Heart left ventricle (tissue), 16 donors: ENCODE measurements around the gene P2RX6. TPM values are rescaled to one million over a fixed set of nuclear protein-coding genes. Genes with fewer than 3 reads are reported as not detected.
A peak's percentile ranks its signal among the peaks of the same experiment; 100 is the strongest.

ENCODE experiments used
- ATAC-seq, 4 donors: fragments of 200-7000 bp; cut with Tn5 transposase; one replicate each; pipeline ENCODE4 v1.9.1; 2020 to 2022; ENCODE audit warnings: moderate library complexity in 4 of 4, mild to moderate bottlenecking in 3 of 4, moderate number of reproducible peaks in 1 of 4
- DNase-seq, 5 donors: peaks; one replicate each; pipeline ENCODE4 v3.0.0-alpha.2; 2020
- H3K27ac ChIP-seq, 12 donors: fragments of 200-600 bp; sonication (generic) in 4 of 12; one replicate each; pipeline versions ENCODE4 v1.5.0 to v1.8.0; 2016 to 2022; ENCODE audit warnings: mild to moderate bottlenecking in 2 of 12
- H3K27me3 ChIP-seq, 9 donors: fragments of 200-600 bp; sonication (generic) in 2 of 9; one replicate each; pipeline versions ENCODE4 v1.5.1 to v1.8.0; 2016 to 2022; ENCODE audit warnings: mild to moderate bottlenecking in 3 of 9
- H3K36me3 ChIP-seq, 9 donors: fragments of 200-600 bp; sonication (generic) in 2 of 9; one replicate each; pipeline versions ENCODE4 v1.5.0 to v1.8.0; 2018 to 2022; ENCODE audit warnings: mild to moderate bottlenecking in 2 of 9
- H3K4me1 ChIP-seq, 12 donors: fragments of 200-600 bp; sonication (generic) in 4 of 12; one replicate each; pipeline versions ENCODE4 v1.5.0 to v1.8.0; 2016 to 2022; ENCODE audit warnings: mild to moderate bottlenecking in 3 of 12
- H3K4me3 ChIP-seq, 12 donors: fragments of 200-600 bp; sonication (generic) in 4 of 12; one replicate each; pipeline versions ENCODE4 v1.5.0 to v1.8.0; 2017 to 2022; ENCODE audit warnings: mild to moderate bottlenecking in 9 of 12, moderate library complexity in 4 of 12
- H3K9me3 ChIP-seq, 12 donors: fragments of 200-600 bp; sonication (generic) in 4 of 12; one replicate each; pipeline versions ENCODE4 v1.5.0 to v1.8.0; 2016 to 2022; ENCODE audit warnings: mild to moderate bottlenecking in 1 of 12
- CTCF ChIP-seq, 12 donors: fragments of 200-600 bp; sonication (generic) in 4 of 12; IDR thresholded peaks; one replicate each; pipeline versions ENCODE4 v1.5.0 to v1.8.0; 2018 to 2022; ENCODE audit warnings: antibody characterized with exemption in 12 of 12, mild to moderate bottlenecking in 5 of 12
- POLR2A ChIP-seq, 2 donors: fragments of 450-650 bp; IDR thresholded peaks; one replicate each; pipeline ENCODE4 v1.6.1; 2017; ENCODE audit warnings: antibody characterized with exemption in 2 of 2, mild to moderate bottlenecking in 2 of 2, moderate library complexity in 2 of 2
- WGBS, 4 donors: extraction: QIAGEN DNeasy Blood & Tissue Kit in 2 of 4; methylation state at CpG; one replicate each; pipeline versions ENCODE4 v1.1.5 to v1.1.7; 2013 to 2018; 5-methylcytosine and 5-hydroxymethylcytosine counted together
- intact Hi-C, 10 donors: fragments of 100-400 bp; cut with DNase I; formaldehyde crosslinking; loops; one replicate each; pipeline versions ENCODE4 v1.11.1 to v1.14.2; 2022
- polyA plus RNA-seq, 2 donors: library from polyadenylated mRNA; stranded (reverse); fragments of 200-250 nt; gene quantifications; one replicate each; pipeline ENCODE4 v1.2.3, GENCODE V29; 2013
- total RNA-seq, 9 donors: library from RNA; depleted of rRNA in 2 of 9; stranded (reverse); fragments of >200 nt in 2 of 9; fragmentation: NEBNext Ultra II Directional in 3 of 9; extraction: Animal tissue kit (Norgen Biotek cat#: 25700) in 3 of 9; gene quantifications; one replicate each; pipeline versions ENCODE4 v1.1.0 to v1.2.4, GENCODE V29; 2016 to 2023
- donor health status: ischemic (EF 13 %, LVEDD 7.1; RV severe dilation, severe dysfunction).
- donor health status: healthy with polysubstance abuse.
- donor health status: DM: no; HTN: yes; CAD: no.
- donor health status: DM: no; HTN: no; CAD: no.
- donor health status: ischemic (EF 25% LVEDD 6.9; RV normal size, moderate dysfunction).
- donor health status: ischemic (EF 25% LVEDD 5.7; RV mildly dilated, moderate dysfunction).
- donor health status: healthy.
- donor health status: DM: yes; HTN: yes; CAD: no.
- donor health status: ischemic (EF 35%, LVEDD 5.7; RV mildly dilated, moderate dysfunction).
- donor health status: nonischemic (EF 11% LVEDD 7.7; RV severe dilation, severe dysfunction).
- donor health status: DM: yes; HTN: yes; CAD: no.
- donor health status: PGD.
- donor health status: ischemic (EF 29% LVEDD 5.4; RV normal size, mild dysfunction).
- donor health status: nonischemic (EF 23%, LVEDD 6.1; RV moderate dilation, normal function).

Gene P2RX6
- total and polyA plus RNA-seq, 11 donors = 0.06 to 4.8 (median 1.5) TPM

GRCh38 chr22:21073023-21073422 is 58.1 kb downstream of the P2RX6 start:
- Histone ChIP-seq H3K27ac (no peak overlapping the region), H3K4me1 (no peaks in the 10 kb centered on the region), H3K27me3 (peaks cover 0 to 6% (median 0%) of the 10 kb centered on the region in 9 donors), H3K9me3 (no peaks in the 10 kb centered on the region), H3K36me3 (no peaks in the 10 kb centered on the region), H3K4me3 (no peak overlapping the region)
- WGBS, 4 donors = 76 to 98% (median 83%) methylated on average over 3 of the region's 3 CpGs
- DNase-seq (no peak), ATAC-seq (no peak)
- intact Hi-C loops = loop anchor here in 1 of 10 donors (10.0 kb wide), 1 partner anchor 108 kb away; the partner anchor contains the start of gene AIFM3
- no peak for TF ChIP-seq CTCF (IDR thresholded peaks at IDR 0.05)
- TF ChIP-seq POLR2A (IDR thresholded peaks at IDR 0.05) = no peak

- DNase-seq = no peak
- Histone ChIP-seq H3K4me1 (no peaks in the 10 kb centered on the region), H3K9me3 (no peaks in the 10 kb centered on the region), H3K4me3 (no peak overlapping the region), H3K27me3 (peaks cover 0 to 6% (median 0%) of the 10 kb centered on the region in 9 donors), H3K36me3 (no peaks in the 10 kb centered on the region), H3K27ac (no peak overlapping the region)
- 81 to 94% (median 92%) methylated on average over 2 to 5 of the region's 5 CpGs for WGBS, 4 donors
- intact Hi-C loops = loop anchor here in 1 of 10 donors (10.0 kb wide), 1 partner anchor 109 kb away; the partner anchor contains the start of gene AIFM3
- TF ChIP-seq POLR2A (IDR thresholded peaks at IDR 0.05) (no peak), CTCF (IDR thresholded peaks at IDR 0.05) (no peak)
- ATAC-seq = no peak
Measured at GRCh38 chr22:21073482-21073881, 58.5 kb downstream of the P2RX6 start.

DNA sequence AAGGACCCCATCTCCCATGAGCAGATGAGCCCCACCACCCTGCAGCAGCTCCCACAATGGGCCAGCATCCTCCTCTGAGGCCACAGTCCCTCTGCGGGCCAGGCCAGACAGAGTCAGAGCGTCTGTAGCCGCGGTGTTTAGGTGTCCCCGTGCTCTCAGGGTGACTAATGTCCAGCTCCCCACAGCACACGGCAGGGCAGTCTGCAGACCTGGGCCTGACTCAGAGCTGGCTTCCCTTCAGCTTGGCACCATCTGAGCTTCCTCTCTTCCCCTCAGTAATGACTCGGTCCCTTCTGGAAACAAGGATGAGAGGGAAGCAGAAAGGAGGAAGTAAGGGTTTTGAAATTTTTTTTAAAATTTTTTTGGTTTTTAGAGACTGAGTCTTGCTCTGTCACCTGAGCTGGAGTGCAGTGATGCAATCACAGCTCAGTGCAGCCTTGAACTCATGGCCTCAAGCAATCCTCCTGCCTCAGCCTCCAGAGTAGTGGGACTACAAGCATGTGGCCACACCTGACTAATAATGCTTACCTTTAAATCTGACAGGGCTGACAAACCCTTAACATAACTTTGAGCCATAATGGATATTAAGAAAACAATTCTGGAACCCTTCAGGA is 59.2 kb downstream of the P2RX6 start:
- DNase-seq = no peak
- 61 to 84% (median 69%) methylated on average over 7 of the region's 7 CpGs for WGBS, 4 donors
- no peaks in the 10 kb centered on the region for H3K36me3 ChIP-seq
- H3K4me3 ChIP-seq = no peak overlapping the region
- no peaks in the 10 kb centered on the region for H3K9me3 ChIP-seq
- ATAC-seq = peak in 1 of 4 donors; percentile 45
- intact Hi-C loops = loop anchor here in 1 of 10 donors (10.0 kb wide), 1 partner anchor 109 kb away; the partner anchor contains the start of gene AIFM3
- H3K27me3 ChIP-seq = peaks cover 0 to 6% (median 0%) of the 10 kb centered on the region in 9 donors
- H3K4me1 ChIP-seq = no peaks in the 10 kb centered on the region
- TF ChIP-seq POLR2A (IDR thresholded peaks at IDR 0.05) = no peak
- TF ChIP-seq CTCF (IDR thresholded peaks at IDR 0.05) = no peak
- no peak overlapping the region for H3K27ac ChIP-seq

- Histone ChIP-seq H3K4me3 (no peak overlapping the region), H3K36me3 (no peaks in the 10 kb centered on the region), H3K27me3 (peaks cover 0 to 6% (median 0%) of the 10 kb centered on the region in 9 donors), H3K9me3 (no peaks in the 10 kb centered on the region), H3K4me1 (no peaks in the 10 kb centered on the region), H3K27ac (no peak overlapping the region)
- DNase-seq = no peak
- no peak for ATAC-seq
- intact Hi-C loops = loop anchor here in 1 of 10 donors (10.0 kb wide), 1 partner anchor 111 kb away; the partner anchor contains the start of gene AIFM3
- 89 to 93% (median 91%) methylated on average over 14 of the region's 14 CpGs for WGBS, 4 donors
- TF ChIP-seq CTCF (IDR thresholded peaks at IDR 0.05) (no peak), POLR2A (IDR thresholded peaks at IDR 0.05) (no peak)
Measured at GRCh38 chr22:21075516-21076138, 60.7 kb downstream of the P2RX6 start.
